Stimulated activated CD8-positive, alpha-beta memory T cell treated with anti-CD3 and anti-CD28 coated beads, Interleukin-7, amount 100 ng/mL, for 4 hours (primary cell): ENCODE data around the gene ZBTB21.

ENCODE experiments used
- DNase-seq, 2 donors: peaks; one replicate each; pipeline ENCODE4 v3.0.0-alpha.2; 2020; ENCODE audit warnings: low read depth in 2 of 2

Gene ZBTB21

GRCh38 chr21:42009831-42010506 lies at the start of gene ZBTB21:
Gene ZBTB21, minus strand, starts transcription at chr21:42010360. Its CDS starts 16,265 bp downstream, at chr21:41994095.
- peak; percentile 97 to 98 for DNase-seq

DNA sequence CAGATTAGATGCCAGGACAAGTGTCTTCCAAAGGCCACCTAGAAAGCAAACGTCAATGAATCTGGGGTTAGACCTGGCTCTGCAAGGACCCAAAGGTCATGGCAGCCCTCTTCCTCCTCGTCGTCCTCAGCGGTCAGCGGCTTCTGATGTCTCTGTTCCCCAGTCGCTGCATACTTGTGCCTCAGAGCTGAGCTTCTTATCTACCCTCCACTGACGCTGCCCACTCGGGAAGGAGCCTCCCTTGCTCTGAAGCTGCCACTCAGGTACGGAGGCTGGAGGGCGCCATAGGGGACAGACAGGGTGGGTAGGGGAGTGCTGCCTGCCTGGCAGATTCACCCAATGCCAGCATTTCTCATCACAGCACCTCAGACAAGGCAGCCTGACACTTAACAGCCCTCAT lies 49.6 kb upstream of the ZBTB21 start:
- DNase-seq = no peak

GRCh38 chr21:42059141-42059540 lies 49.0 kb upstream of the ZBTB21 start:
- DNase-seq = no peak

DNA sequence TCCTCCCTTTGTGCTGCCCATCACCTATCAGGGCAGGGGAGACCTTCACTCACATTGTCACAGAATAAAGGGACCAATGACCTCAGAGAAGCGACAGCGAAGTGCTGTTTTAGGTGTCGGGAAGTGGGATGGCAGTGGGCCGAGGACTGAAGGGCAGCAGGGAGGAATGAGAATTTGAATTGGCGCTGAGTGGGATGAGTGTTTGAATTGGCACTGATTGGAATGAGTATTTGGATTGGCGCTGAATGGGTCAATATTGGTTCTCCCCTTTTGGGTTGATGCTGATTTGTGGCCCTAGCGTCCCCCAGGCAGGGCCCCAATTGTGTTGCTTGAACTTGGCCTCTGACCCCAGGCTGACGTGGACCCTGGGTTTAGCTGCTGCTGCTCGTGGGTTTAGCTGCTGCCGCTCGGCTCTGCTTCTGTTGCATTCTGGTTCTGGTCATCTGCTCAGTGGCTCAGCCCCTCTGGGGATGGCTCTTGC lies 48.5 kb upstream of the ZBTB21 start:
- DNase-seq = no peak

DNA sequence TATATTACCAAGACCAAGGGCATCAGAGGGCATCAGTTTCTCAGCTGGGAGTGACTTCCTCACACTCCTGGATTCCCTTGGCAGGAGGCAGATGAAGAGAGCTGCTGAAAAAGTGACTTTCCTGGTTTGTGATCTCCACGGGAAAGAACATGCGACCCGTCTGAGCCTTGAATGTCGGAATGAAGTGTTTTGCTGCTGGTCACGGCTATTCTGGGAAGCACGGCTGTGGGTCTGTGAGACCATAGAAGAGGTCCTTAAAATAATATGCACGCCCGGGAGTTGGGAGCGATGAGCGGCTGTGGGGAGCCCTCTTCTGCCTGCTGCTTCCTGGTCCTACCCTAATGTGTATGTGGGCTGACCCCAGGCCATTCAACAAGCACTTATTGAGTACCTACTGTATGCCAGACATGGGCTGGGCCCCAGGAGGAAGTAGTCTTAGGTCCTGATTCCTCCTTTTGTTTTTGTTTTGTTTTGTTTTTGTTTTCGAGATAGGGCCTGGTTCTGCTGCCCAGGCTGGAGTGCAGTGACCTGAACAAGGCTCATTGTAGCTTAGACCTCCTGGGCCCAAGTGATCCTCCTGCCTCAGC lies 47.8 kb upstream of the ZBTB21 start:
- no peak for DNase-seq

DNA sequence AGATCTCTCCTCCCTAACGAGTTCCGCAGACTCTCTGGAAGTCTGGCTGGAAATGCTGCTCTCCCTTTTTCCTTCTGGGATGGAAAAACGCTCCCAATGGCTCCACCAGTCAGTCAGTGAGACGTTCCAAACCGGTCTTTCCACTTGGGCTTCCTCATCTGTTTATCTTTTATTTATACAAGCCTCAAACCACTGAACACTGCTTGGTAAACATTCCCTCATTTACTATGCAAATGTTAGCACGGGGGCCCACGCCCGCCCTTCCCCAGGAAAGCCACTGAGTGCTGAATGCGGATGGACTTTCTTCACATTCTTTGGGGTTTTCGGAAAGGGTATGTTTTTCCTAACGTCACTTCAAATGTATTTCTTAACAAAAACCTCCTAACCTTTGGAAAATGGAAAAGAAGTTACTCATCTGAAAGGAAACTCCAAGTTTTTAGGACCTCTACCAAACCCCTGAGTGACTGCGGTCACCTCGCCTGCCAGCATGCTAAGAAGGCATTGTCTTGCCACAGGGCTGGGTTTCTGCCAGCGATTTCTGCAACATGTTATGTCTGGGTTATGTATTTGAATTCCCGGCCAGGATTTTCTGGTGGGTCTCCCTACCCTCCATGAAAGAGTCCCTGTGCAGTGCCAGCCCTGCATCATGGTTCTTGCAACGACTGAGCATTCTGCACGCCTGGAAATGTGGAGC lies 47.0 kb upstream of the ZBTB21 start:
- no peak for DNase-seq

DNA sequence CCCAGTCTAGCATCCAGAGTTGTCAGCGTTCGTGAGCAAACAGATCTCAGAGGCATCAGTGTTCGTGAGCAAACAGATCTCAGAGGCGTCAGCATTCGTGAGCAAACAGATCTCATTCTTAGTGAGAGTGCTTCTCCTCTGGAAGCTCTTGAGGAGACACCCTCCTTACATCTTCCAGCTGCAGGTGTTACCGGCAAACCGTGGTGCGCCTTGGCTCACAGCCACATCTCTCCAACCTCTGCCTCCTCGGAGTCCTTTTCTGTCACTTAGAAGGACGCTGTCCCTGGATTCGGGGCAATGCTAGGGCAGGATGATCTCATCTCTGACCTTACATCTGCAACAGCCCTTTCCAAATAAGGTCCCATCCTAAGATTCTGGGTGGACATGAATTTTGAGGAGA lies 46.3 kb upstream of the ZBTB21 start:
- no peak for DNase-seq

- no peak for DNase-seq
Observed at GRCh38 chr21:42055425-42055824, 45.3 kb upstream of the ZBTB21 start.

GRCh38 chr21:42051788-42052187 lies 41.6 kb upstream of the ZBTB21 start:
- no peak for DNase-seq

DNA sequence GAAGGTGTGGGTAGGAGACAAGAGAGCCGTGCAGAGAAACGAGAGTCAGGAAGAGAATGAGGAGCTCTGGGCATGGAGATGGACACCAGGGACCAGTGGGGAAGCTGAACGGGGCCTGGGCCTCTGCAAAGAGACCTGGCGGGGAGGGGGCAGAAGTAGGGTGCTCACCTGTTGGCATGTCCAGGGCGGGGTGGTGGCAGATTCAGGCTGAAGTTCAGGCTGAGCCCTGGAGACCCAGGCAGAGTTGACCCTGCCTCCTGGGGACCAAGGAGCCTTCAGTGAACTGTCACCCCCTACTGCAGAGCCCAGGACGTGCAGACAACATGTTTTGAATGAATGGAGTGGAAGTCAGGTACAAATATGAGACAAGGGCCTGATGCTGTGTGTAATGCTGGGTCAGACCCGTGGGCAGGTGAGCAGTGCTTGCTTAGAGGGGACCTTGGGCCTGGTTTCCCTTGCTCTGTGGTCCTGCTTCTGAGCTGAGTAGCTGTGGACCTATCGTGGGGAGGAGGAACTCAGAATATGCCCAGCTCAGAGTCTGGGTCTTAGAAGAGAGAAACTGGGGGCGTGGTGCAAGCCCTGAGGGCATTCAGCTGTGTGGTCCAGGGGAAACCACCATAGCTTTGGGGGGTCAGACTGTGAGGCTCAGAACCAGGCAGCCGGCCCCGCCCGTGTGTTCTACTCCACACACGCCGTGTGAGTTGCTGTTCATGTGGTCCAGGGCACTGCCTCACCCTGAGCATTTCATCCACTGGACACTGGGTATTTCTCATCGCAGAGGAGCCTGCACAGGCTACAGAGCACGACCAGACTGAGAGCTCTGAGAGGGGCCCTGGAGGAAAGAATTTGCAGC lies 39.6 kb upstream of the ZBTB21 start:
- no peak for DNase-seq

- no peak for DNase-seq
Observed at GRCh38 chr21:42048870-42049577, 38.9 kb upstream of the ZBTB21 start.

DNA sequence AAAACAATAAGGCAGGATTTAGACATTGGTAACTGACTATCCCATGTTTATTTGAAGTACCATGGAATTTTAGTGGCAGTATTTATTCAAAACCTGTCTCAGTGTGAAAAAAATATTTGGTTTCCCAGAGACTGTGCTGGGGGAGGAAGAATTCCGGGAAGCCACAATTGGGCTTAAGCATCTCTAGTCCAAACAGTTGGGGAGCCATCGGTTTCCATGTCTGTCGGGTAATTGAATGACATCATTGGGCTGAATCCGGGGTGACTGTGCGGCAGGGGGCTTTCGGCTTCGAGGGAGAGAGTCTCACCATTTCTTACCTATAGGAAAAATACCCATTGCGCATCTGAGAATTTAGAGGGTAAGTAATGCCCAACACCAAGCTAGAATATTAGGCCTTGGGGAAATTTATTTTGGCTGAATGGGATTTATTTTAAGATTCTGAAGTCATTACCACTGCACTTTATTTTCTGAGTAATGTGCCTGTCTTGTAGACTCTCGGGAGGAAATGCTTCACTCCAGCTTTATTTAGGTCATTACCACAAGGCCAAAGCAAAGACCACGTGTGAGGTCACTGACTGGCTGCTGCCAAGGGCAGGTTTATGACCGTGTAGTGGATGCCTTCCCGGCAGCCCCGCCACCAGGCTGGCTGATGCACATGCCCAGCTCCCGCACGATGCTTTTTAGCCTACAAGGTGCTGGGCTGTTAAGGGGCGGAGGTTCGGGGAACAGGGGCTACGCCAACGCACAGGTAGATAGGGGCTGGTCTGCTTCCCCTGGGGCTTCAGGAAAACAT lies 37.9 kb upstream of the ZBTB21 start:
- no peak for DNase-seq

- no peak for DNase-seq
Observed at GRCh38 chr21:42044871-42045495, 34.8 kb upstream of the ZBTB21 start.

- no peak for DNase-seq
Observed at GRCh38 chr21:42043961-42044360, 33.8 kb upstream of the ZBTB21 start.

DNA sequence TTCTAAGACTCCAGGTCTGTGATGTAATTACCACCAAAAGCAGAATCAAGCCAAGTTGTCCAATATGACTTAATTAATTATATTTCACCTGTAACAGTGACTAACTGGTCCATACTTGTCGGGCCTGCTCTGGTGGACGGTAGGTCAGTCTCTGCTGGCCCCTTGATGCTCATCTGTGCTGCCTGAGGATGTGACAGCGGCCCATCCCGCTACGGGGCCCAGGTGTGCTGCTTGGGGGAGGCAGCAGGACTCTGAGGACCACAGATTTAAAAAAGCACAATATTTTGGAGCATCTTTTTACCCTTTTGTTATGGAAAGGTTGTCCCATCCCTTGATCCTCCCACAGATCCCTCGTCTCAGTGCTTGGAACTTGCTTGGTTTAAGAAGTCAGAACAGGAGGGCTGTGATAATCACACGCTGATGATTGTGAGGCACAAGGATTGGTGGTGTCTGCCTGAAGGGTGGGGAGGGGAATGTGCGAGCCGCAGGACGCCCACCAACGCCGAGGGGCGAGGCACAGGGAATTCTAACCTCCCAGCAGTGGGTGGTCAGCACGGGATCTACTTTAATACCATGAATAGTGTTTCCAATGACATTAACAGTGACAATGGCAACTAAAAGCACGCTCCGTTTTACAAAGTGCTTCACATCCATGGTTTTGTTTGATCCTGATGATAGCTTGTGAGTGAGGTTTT lies 33.2 kb upstream of the ZBTB21 start:
- no peak for DNase-seq

DNA sequence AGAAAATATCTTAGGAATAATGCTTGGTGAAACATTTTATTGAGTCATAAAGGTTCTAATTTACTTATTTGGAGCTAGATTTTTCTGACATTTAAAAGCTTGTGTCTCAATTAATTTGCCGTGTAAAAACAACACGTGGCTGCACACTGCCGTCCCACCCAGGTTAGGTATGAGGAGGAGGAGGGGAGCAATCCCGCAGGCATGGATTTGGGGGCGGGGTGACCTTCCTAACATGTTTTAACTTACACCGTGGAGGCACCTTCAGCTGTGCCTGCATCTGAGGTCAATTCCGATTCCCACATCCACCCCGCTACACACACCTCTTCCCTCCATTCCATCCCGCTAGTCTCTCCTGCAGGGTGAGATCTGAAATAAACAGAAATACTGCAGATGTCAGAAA lies 32.5 kb upstream of the ZBTB21 start:
- no peak for DNase-seq

- DNase-seq = no peak
Observed at GRCh38 chr21:42041711-42042110, 31.6 kb upstream of the ZBTB21 start.

- DNase-seq = no peak
Observed at GRCh38 chr21:42041246-42041645, 31.1 kb upstream of the ZBTB21 start.

DNA sequence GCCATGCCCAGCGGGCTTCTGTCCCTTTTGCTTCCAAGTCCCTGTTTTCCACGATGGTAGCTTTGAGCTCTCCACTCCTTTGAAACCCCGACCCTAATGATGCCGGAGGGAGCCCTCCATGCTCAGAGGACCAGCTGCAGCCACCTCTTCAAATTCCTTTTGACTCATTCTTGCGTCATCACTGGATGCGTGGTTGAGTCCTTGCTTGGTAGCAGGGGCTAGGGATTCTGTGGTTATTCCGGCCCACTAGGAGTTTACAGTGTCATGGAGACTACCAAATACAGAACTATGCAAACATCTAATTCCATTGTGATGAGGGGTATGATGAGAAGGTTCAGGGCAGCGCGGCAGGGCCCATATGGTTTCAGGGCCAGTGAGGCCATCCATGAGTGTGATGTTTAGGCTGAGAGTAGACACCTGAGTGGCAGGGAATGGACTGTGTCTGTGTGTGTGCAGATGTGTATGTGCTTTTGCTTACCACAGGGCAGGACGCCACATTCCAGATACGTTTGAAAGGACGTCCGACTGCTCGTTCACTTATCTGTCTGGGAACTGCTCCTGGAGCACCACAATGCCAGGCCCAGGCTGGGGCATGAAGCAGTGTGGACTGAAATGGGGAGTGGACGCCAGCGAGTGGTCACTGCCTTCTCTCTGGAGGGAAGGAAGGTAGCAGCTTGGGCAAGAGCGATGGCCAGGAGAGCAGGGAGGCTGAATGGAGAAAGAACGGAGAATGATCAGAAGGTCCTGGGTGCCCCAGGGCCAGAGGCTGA lies 30.4 kb upstream of the ZBTB21 start:
- DNase-seq = no peak
